Sigmoid colon (tissue), 7 donors: ENCODE data around the gene DLX1. TPM values are rescaled to one million over a fixed set of nuclear protein-coding genes. Genes with fewer than 3 reads are reported as not detected.

Experiments
- DNase-seq: peaks from one replicate; pipeline ENCODE4 v3.0.0-alpha.2; 2019
- H3K27ac ChIP-seq, 4 donors: fragments of 200-600 bp; sonication (generic); one replicate each; pipeline ENCODE4 v1.5.1; 2016 to 2019; ENCODE audit warnings: mild to moderate bottlenecking in 1 of 4
- H3K27me3 ChIP-seq, 3 donors: fragments of 200-600 bp; sonication (generic); one replicate each; pipeline ENCODE4 v1.5.1; 2019; ENCODE audit warnings: mild to moderate bottlenecking in 1 of 3
- H3K36me3 ChIP-seq, 4 donors: fragments of 200-600 bp; sonication (generic); one replicate each; pipeline ENCODE4 v1.5.1; 2016 to 2019
- H3K4me1 ChIP-seq, 4 donors: fragments of 200-600 bp; sonication (generic); one replicate each; pipeline ENCODE4 v1.5.1; 2017 to 2019
- H3K4me3 ChIP-seq, 4 donors: fragments of 200-600 bp; sonication (generic); one replicate each; pipeline ENCODE4 v1.5.1; 2017 to 2019; ENCODE audit warnings: mild to moderate bottlenecking in 2 of 4, moderate library complexity in 1 of 4
- H3K9me3 ChIP-seq, 4 donors: fragments of 200-600 bp in 3 of 4; sonication (generic) in 3 of 4; one replicate each; pipeline versions ENCODE4 v1.5.1 to v1.6.1; 2013 to 2019
- EP300 ChIP-seq, 4 donors: sonication (generic); formaldehyde crosslinking; IDR thresholded peaks; one replicate each; pipeline ENCODE4 v1.6.1; 2017; ENCODE audit warnings: antibody characterized with exemption in 4 of 4
- POLR2A ChIP-seq, 2 donors: fragments of 450-650 bp; IDR thresholded peaks; one replicate each; pipeline ENCODE4 v1.6.1; 2016; ENCODE audit warnings: antibody characterized with exemption in 2 of 2, mild to moderate bottlenecking in 2 of 2, moderate library complexity in 2 of 2
- POLR2AphosphoS5 ChIP-seq, 4 donors: sonication (generic); formaldehyde crosslinking; IDR thresholded peaks; one replicate each; pipeline ENCODE4 v1.6.1; 2017; ENCODE audit warnings: antibody characterized with exemption in 4 of 4
- WGBS, 2 donors: extraction: QIAGEN DNeasy Blood & Tissue Kit; methylation state at CpG; one replicate each; pipeline ENCODE4 v1.1.7; 2013; 5-methylcytosine and 5-hydroxymethylcytosine counted together
- intact Hi-C: fragments of 100-400 bp; cut with DNase I; formaldehyde crosslinking; loops from one replicate; pipeline ENCODE4 v1.15.1; 2023
- polyA plus RNA-seq, 3 donors: library from polyadenylated mRNA; stranded (reverse); fragments of 200-250 nt; gene quantifications; one replicate each; pipeline ENCODE4 v1.2.3, GENCODE V29; 2013
- total RNA-seq, 4 donors: library from RNA; depleted of rRNA; stranded (reverse); fragments of >200 nt; gene quantifications; one replicate each; pipeline ENCODE4 v1.1.0, GENCODE V29; 2016
- TF ChIP-seq, protein P1 (sequence below), 4 experiments: fragments of 450-650 bp in 3 of 4; fragments of 200-600 bp in 1 of 4; IDR thresholded peaks; one replicate each; pipeline ENCODE4 v1.5.1; 2016 to 2019; ENCODE audit warnings: antibody characterized with exemption in 4 of 4, mild to moderate bottlenecking in 3 of 4, moderate library complexity in 2 of 4
- donor health status: healthy with polysubstance abuse.
- donor health status: Bipolar disorder and iron deficiency.
- donor health status: healthy.

DLX1 gene
- total and polyA plus RNA-seq, 7 donors = 0.22 to 1.1 (median 0.49) TPM; not detected in 2

DNA sequence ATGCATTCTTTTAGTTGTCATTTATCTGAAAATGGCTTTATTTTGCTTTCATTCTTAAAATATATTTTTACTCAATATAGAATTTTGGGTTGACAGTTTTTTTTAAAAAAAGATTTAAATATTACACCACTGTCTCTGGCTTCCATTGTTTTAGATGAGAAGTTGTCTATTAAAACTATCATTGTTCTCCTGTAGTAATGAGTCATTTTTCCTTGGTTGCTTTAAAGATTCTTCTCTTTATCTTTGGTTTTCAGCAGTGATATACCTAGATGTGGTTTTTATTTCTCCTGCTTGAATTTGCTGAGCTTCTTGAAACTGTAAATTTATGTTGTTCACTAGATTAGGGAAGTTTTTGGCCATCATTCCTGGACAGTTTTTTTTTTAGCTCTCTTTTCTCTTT is 44.1 kb downstream of the DLX1 start:
- H3K36me3 ChIP-seq = no peaks in the 10 kb centered on the region
- H3K9me3 ChIP-seq = no peaks in the 10 kb centered on the region
- no peak overlapping the region for H3K4me3 ChIP-seq
- no peak overlapping the region for H3K27ac ChIP-seq
- no peaks in the 10 kb centered on the region for H3K4me1 ChIP-seq
- no peak for DNase-seq
- no peak for TF ChIP-seq POLR2A (IDR thresholded peaks at IDR 0.05)
- TF ChIP-seq POLR2AphosphoS5 (IDR thresholded peaks at IDR 0.05) = no peak
- TF ChIP-seq, protein P1, sequence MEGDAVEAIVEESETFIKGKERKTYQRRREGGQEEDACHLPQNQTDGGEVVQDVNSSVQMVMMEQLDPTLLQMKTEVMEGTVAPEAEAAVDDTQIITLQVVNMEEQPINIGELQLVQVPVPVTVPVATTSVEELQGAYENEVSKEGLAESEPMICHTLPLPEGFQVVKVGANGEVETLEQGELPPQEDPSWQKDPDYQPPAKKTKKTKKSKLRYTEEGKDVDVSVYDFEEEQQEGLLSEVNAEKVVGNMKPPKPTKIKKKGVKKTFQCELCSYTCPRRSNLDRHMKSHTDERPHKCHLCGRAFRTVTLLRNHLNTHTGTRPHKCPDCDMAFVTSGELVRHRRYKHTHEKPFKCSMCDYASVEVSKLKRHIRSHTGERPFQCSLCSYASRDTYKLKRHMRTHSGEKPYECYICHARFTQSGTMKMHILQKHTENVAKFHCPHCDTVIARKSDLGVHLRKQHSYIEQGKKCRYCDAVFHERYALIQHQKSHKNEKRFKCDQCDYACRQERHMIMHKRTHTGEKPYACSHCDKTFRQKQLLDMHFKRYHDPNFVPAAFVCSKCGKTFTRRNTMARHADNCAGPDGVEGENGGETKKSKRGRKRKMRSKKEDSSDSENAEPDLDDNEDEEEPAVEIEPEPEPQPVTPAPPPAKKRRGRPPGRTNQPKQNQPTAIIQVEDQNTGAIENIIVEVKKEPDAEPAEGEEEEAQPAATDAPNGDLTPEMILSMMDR (IDR thresholded peaks at IDR 0.05) = no peak
- TF ChIP-seq EP300 (IDR thresholded peaks at IDR 0.05) = no peak
- intact Hi-C loops = no loop called here
- H3K27me3 ChIP-seq = no peaks in the 10 kb centered on the region

DNA sequence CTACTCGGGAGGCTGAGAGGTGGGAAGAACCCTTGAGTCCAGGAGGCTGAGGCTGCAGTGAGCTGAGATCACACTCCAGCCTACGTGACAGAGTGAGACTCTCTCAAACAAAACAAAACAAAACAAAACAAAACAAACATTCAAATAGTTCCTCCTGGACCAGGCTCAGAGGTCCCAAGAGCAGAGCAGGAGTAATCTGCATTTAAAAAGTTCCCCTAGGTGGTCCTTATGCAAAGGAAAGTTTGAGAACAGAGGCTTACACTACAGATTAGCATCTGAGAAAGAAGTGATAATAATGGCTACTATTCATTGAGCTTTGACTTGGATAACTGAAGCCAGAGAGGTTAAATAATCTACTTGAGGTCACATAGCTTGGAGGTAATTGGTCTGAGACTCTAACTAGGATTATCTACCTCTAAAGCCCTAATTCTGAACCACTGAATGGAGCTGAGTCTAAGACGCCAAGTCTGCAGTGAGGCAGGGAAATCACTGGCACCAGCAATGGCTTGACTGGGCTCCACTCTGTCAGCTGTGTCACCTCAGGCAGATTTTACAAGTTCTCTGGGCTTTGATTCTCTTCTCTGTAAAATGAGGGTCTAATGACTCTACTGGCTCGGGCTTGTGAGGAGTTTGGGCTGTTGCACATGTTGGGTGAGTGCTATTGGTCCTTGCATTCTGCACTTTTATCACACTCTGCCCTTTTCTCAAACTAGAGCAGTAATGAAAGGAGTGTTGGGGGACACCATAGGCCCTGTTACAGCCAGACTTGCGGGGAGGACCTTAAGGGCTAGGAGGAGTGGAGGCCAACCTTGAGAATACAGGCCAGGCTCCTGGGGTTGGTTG is 46.6 kb downstream of the DLX1 start:
- Histone ChIP-seq H3K27me3 (no peaks in the 10 kb centered on the region), H3K36me3 (no peaks in the 10 kb centered on the region), H3K9me3 (no peaks in the 10 kb centered on the region), H3K4me3 (no peak overlapping the region), H3K4me1 (no peaks in the 10 kb centered on the region), H3K27ac (no peak overlapping the region)
- intact Hi-C loops = no loop called here
- WGBS, 2 donors = 85 to 88% methylated on average over 5 of the region's 5 CpGs
- no peak for DNase-seq
- TF ChIP-seq EP300 (IDR thresholded peaks at IDR 0.05) (no peak), POLR2AphosphoS5 (IDR thresholded peaks at IDR 0.05) (no peak), POLR2A (IDR thresholded peaks at IDR 0.05) (no peak)
- TF ChIP-seq, protein P1 (IDR thresholded peaks at IDR 0.05) = no peak

DNA sequence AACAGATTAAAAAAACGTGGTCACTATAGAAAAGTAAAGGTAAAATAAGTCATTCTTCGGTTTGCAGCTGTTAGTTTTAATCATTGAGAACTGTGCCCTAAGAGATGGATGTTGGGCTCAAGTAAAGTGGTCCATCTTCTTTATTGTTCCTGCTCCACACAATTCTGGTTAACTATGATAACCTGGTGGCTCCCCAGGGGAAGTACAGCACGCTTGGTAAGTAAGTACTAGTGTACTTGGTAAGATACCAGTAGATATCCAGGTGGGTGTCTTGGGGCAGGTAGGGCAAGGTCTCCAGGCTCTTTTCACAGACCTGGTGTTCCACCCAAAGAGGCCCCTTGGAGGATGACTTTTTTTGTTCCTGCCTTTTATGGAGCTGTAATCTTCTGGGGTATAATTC is 49.0 kb downstream of the DLX1 start:
- DNase-seq = no peak
- Histone ChIP-seq H3K27ac (no peak overlapping the region), H3K4me1 (no peaks in the 10 kb centered on the region), H3K36me3 (no peaks in the 10 kb centered on the region), H3K9me3 (no peaks in the 10 kb centered on the region), H3K4me3 (no peak overlapping the region), H3K27me3 (no peaks in the 10 kb centered on the region)
- intact Hi-C loops = no loop called here
- TF ChIP-seq EP300 (IDR thresholded peaks at IDR 0.05) (no peak), POLR2A (IDR thresholded peaks at IDR 0.05) (no peak), POLR2AphosphoS5 (IDR thresholded peaks at IDR 0.05) (no peak)
- TF ChIP-seq, protein P1 (IDR thresholded peaks at IDR 0.05) = no peak
- 74 to 89% methylated on average over 3 of the region's 3 CpGs for WGBS, 2 donors

DNA sequence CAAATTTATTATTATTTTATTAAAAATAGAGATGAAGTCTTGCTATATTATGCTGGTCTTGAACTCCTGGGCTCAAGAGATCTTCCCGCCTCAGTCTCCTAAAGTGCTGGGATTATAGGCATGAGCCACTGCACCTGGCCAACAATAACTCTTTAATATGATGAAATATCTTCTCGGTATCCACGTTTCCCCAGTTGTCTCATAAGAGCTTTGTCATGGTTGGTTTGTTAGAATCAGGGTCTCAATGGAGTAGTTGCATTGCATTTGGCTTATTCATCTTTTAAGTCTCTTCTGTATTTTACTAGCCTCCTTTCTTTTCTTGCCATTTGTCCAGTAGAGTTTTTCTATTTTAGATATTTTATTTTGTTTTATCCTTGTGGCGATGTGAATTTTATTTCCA is 50.1 kb downstream of the DLX1 start:
- no peak for TF ChIP-seq POLR2A (IDR thresholded peaks at IDR 0.05)
- no peak for TF ChIP-seq POLR2AphosphoS5 (IDR thresholded peaks at IDR 0.05)
- TF ChIP-seq EP300 (IDR thresholded peaks at IDR 0.05) = no peak
- TF ChIP-seq, protein P1 (IDR thresholded peaks at IDR 0.05) = no peak
- 89 to 94% methylated on average over 4 of the region's 4 CpGs for WGBS, 2 donors
- Histone ChIP-seq H3K9me3 (no peaks in the 10 kb centered on the region), H3K4me1 (no peaks in the 10 kb centered on the region), H3K4me3 (no peak overlapping the region), H3K27ac (no peak overlapping the region), H3K27me3 (no peaks in the 10 kb centered on the region), H3K36me3 (no peaks in the 10 kb centered on the region)
- no peak for DNase-seq
- intact Hi-C loops = no loop called here

DNA sequence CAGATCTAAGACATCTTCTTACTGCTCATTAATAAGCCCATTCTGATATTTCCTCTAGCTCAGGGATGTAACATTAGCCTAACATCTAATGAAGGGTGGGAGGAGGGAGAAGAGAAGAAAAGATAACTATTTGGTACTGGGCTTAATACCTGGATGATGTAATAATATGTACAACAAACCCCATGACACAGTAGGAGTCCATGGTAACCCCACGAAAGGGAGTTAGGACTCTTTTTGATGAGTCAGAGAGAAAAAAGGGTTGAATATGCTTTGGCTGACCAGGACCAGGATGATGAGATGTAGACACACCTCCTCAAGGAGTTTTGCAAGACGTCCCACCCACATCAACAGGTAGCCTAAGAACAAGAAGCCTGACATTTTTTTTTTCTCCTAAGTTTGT is 51.8 kb downstream of the DLX1 start:
- Histone ChIP-seq H3K27me3 (no peaks in the 10 kb centered on the region), H3K9me3 (no peaks in the 10 kb centered on the region), H3K4me3 (no peak overlapping the region), H3K4me1 (no peaks in the 10 kb centered on the region), H3K36me3 (no peaks in the 10 kb centered on the region), H3K27ac (no peak overlapping the region)
- intact Hi-C loops = no loop called here
- 62 to 84% methylated on average over 2 of the region's 2 CpGs for WGBS, 2 donors
- no peak for DNase-seq
- TF ChIP-seq, protein P1 (IDR thresholded peaks at IDR 0.05) = no peak
- TF ChIP-seq POLR2AphosphoS5 (IDR thresholded peaks at IDR 0.05) (no peak), EP300 (IDR thresholded peaks at IDR 0.05) (no peak), POLR2A (IDR thresholded peaks at IDR 0.05) (no peak)
